GM18907 (cell line): Measurements from ENCODE around the gene TMIE.
"Not testable (repeated sequence)": the region's sequence is repeated elsewhere in the genome, so short reads cannot be mapped to it uniquely, and the experiment has no call there.

ENCODE experiments used
- ATAC-seq: cut with Tn5 transposase; IDR thresholded peaks from one replicate; pipeline ENCODE4 v1.9.1; 2021; ENCODE audit warnings: mild to moderate bottlenecking, moderate library complexity; ENCODE audit not compliant: unreplicated experiment

The TMIE gene

DNA sequence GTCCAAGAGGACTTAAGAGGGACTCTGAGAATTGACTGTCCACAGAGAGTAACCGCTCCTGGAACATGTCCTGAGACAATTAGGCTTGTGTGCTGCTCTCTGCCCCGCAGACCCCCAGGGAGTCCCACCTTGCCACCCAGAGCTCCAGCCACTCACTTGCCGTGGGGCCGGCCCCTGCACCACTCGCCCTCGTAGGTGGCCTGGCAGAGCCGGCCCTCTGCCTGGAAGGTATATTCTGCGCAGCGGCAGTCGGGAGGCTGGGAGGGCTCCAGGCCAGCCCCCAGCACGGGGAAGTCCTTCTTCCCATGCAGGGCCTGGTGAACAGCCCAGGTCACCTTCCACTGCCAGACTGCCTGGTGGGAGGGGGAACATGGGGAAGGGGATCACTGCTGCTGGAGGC, 18.2 kb upstream of the TMIE start:
- no peak for ATAC-seq

DNA sequence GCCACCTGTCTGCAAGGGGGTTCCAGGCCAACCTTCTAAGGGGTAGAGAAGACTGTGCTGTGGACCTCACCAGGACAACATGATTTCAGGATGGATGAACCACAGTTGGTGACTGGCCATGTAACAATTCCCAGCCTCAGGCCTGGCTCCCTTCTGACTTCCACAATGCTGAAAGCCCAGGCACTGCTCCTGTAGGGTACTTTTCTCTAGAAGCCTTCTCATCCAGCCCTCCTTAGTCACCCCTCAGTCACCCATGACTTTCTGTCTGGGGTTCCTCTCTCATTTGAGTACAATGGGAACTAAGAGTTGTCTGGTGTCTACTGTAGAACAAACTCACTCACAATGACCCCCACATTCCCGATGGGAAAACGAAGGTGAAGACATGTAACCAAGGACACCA, 16.3 kb upstream of the TMIE start:
- ATAC-seq: no peak

DNA sequence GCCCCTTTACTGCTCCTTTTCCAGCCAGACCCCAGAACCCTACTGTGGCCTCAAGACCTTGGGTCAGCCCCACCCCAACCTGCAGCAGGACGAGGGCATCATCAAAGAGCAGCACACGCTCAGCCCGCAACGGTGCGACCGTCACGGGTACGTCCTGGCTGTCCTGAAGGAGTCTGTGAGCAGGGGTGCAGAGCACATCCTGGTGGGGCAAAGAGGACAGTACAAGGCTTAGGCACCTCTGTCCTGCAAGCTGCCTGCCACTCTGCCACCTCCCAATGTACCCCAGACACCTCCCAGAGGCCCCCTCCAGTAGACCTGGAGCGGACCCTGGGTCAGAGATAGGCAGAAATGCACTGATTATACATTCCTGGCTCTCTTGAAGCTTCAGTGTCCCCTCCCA, 15.7 kb upstream of the TMIE start:
- ATAC-seq: no peak

DNA sequence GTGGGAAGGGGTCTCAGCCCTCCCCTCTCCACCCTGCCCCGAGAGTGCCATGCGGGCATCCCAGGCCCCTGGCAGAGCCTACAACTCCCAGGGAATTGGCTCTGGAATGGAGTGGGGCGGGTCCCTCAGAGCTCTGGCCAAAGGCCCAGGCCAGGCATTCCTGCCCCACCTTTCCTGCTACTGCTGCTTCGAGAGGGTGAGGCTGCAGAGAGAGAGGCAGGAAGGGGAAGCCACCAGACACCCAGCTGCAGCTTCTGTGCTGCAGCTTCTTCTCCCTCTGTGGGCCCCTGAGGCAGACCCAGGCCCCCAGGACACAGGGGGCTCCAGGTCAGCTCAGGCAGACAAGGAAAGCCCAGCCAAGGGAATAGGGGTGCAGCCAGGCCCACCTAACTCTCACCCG, 10.4 kb upstream of the TMIE start:
- no peak for ATAC-seq

DNA sequence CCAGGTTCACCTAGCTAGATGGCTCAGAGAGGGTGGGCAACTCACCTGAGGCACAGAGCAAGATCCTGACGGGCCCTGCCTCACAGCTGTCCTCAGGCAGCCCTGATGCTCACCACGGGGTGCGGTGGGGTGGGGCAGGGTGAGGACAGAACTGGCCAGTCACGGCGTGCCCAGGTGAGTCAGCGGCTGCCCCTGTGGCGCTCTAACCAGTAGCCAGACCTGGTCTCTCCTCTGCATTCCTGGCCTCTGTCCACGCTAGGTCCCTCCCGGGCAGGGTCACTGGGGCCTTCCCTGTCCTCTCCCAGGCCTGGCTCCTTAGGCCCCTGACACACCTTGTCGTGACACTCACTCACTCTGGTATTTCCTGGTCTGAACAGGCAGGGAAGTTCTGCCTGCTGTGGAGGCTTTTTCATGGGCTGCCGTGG, 8.6 kb upstream of the TMIE start:
- no peak for ATAC-seq

DNA sequence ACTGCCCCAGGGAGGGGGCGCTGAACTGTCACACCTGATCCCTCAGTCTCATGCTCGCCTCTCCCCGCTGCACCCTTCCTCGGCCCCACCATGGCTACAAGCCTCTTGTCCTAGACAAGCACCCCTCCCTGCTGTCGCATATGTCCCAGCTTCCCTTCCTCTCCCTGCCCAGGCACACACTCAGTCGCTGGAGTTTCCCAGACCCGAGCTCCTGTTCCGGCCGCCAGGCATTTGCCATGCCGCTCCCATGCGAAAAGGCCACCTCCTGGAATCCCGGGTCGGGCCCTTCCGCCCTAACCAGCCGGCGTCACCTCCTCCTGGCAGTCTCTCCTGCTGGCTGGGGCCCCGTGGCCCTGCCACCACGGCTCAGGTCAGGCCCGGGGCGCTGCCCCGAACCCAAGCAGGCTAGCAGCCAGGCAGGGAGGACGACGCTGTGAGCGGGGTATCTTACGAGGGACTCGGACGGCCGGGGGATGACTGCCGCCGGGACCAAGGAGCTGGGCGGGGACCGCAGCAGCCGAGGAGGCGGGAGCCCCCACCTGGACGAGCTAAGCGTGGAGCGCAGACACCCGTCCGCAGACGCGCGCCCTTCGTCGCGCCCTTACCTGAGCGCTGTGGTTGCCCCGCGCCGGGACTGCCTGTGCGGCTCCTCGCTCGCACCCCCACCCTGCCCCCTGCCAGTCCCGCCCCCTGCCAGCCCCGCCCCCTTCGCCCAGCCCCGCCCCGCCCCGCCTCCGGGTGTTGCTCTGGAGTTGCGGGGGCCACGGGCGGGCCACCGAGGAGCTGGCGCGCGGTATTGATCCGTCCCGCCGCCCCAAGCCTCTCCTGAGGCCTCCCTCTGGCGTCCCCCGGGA, 7.9 kb upstream of the TMIE start, which contains the start of gene ALS2CL:
Gene ALS2CL (minus strand): TSS at position 642 of the 854 bp plus-strand sequence. CDS start 4,239 bp downstream, outside the sequence.
- no peak for ATAC-seq

DNA sequence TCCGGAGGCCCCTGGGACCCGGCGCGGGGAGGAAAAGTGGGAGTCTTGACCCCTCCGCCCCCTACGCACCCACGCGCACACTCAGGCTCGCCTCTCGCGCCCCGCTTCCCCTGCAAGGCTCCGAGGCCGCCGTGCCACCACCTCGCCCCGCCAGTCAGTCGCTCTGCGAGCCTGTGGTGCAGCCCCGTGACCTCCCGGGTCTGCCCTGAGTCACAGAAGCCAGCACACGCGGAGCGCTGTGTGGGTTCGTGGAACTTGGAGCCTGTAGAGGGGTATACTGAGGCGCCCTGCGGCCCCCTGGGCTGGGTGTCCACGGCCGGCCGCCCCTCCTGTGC, 7.3 kb upstream of the TMIE start:
- no peak for ATAC-seq

DNA sequence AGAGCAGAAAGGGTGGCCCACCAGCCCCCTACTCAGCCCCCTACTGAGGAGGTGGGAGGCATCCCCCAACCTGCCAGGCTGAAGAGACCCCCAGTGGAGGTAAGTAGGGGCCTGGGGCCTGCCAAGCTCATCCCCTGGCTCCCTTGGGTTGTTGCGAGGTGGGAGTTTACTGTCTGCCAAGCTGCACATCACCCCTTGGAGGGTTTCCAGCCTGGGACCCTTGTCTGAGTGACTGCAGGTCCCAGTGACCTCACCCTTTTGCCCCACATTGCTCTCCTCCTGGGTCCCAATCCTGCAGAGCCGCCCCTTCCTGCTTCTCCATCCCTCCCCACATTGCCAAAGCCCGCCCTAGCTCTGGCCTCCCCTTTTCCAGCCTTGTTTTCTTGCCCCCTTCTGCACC, 6.7 kb upstream of the TMIE start:
- ATAC-seq: no peak

DNA sequence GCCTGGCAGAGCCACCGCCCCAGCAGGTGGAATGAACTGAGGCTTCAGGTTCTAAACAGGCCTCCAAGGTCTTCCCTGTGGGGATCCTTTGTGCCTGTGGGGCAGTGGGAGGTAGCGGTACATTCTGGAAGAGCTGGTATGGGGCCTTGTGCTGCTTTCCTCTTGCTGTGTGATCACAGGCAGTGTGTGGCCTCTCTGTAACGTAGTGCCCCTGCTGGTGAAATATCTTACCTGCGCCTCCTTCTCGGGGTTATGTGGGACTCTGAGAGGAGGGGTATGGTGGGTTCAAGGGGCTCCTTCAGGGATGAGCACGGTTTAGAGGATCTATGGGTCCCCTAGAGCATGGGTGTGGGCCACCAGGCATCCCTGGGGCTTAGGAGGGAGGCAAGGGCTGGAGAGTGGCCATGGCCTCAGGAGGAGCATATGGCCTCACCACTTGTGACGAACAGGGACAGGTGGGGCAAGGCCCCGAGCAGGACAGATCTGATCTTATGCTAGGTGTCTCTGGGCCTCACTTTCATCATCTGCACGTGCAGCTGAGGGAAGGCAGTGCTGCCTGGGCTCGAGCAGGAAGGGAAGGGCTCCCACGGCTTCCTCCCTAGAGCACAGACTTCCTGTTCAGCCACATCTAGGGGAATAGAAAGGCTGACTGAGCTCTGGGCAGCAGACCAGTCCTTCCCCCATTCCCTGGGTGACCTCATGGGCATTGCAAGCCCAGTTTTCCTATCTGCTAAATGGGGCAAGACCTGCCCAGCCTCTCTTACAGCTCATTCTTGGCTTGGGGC, 5.8 kb upstream of the TMIE start:
- no peak for ATAC-seq

DNA sequence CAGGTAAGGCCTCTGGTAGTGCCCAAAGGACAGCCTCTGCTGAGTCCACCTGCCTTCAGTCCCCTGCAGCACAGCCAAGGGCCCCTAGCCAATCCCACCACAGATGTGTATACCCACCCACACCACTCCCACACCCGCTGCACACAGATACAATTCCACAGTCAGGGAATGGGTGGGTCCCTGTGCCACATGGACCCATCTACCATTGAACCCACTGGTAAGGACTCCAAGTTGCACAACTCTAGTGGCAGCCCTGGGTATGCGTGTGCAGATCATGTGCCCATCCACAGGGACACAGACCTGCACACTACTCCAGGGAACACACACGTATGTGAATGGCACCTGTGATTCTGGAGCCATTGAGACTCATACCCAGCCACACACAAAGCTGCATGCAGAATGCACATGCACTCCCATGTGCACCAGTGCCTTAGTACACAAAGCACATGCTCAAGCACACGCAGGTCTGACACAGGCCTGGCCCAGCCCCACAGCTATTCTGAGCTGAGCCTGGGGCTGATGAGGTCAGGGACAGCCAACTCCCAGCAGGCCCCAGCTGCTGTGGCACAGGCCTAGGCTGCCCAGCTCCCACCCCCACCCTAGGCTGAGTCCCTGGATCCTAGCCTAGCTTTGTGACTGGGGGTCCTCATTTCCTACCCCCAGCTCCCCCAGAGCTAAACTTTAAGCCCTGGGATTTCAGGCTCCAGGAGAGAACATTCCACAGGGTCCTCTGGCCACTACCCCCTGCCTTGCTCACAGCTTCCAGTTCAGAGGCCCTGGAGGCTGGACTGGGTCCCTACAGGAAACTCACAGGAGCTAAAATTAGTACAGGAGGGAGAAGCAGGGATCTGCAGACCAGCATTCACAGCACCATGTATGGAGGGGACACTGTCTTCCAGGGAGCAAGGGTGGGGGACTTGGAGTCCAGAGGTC, 5.0 kb upstream of the TMIE start:
- no peak for ATAC-seq

DNA sequence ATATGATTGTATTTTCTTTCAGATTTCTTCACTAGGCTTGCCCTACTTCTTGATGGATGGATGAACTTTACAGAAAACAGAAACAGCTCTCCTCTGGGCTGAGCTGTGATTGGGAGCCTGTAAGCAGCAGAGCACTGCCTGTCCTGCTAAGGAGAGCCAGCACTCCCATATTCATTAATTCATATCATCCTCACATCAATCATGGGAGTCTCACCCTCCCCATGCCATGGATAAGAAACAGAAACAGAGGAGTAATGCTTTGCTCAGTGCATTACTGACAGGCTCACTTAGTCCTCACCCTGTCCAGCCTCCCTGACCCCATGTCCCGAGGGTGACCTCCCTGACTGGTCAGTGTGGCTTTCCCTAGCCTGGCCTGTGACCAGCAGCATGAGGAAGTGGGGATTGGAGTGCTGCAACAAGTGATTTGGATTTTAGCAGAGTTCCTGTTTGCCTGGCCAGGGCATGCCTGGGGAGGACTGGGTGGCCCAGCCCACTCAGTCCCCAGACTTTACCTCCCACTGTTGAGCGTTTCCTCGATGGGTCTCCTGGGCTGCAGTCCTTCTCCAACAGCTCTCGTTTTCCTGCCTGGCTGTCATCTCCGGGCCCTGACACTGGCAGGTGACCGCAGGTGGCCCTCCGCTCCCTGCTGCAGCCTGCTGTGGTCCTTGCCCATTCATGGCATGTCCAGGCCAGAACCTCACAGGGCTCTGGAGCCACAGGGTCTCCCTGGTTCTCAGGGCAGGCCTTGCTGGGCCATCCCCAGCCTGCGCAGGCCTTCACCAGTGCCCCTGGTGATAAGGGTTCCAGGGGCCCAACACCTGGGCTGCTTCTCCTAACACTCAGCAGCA, 1.3 kb upstream of the TMIE start:
- no peak for ATAC-seq

DNA sequence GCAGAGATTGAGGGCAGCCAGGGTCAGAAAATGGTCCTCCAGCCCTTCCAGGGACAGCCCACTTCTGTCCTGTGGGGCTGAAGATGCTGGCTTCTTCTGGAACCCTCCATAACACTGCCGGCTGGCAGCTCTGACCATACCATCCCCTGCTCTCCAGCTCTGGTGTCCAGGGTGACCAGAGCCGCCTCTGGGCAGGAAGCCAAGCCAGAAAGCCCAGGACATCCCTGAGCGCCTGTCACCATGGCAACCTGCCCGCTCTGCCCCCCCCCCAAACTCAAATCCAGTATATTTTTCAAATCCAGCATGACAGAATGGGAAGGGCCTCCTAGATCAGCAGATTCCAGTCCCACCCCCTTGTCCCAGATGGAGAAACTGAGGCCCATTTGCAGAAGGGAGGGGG, 420 bp upstream of the TMIE start:
- no peak for ATAC-seq

DNA sequence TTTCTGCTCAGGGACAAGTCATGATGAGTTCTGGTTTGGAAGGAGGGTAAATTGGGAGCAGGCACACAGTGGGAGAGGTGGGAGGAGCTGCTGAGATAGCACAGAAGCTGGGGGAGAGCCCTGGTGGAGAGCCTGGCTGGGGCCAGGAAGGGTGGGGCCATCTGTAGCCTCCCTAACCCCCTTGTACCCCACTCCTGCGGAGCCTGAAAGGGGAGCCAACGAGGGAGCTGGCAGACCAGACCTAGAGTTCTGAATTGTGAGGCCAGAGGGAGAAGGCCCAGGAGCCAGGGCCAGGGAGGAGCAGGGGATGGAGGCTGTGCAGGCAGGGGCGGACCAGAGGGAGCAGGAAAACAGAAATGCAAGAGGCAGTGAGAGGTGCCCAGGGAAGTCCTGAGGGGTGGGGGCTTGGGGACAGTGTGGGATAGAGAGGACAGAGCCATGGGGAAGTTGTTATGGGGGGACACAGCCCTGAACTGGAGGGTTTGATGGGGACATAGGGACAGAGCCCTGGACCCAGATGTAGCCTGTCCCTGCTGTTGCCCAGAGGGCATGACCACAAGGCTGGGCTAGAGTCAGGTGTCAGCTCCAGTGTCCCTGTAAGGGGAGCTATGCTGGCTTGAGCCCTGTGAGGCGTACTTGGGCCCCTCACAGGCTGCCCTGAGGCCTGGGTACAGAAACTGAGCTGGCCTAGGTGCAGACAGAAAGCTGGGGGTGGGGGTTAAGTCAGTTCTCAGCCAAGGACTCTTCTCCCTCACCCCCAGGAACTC, 1.2 kb downstream of the TMIE start:
- no peak for ATAC-seq

DNA sequence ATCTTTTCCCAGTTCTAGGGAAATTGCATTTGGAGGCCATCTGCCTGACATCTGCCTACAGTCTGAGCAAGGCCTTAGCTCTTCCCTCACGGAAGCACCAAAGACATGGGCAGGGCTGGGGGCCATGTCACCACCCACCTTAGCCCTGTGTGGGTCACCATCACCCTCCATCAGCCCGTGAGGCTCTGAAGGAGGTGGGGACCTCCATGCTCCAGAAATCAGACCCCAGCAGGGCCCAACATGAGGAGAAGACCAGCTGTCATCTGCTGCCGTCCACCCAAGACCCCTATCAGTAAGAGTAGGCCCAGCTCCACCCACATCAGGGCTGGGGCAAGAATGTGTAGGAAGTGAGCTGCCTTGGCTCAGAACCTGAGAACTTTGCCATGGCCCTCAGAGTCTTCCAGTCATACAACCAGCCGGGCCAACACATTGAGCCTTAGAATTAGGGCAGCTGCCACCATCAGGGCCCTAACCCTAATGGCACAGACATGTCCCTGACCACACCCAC, 1.9 kb downstream of the TMIE start:
- no peak for ATAC-seq

DNA sequence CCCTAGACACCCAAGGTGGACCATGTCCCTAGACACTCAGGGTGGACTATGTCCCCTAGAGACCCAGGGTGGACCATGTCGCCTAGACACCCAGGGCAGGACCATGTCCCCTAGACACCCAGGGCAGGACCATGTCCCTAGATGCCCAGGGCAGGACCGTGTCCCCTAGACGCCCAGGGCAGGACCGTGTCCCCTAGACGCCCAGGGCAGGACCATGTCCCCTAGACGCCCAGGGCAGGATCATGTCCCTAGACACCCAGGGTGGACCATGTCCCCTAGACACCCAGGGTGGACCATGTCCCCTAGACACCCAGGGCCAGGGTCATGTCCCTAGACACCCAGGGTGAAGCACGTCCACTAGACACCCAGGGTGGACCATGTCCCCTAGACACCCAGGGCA, 3.2 kb downstream of the TMIE start:
- not testable (repeated sequence) for ATAC-seq

DNA sequence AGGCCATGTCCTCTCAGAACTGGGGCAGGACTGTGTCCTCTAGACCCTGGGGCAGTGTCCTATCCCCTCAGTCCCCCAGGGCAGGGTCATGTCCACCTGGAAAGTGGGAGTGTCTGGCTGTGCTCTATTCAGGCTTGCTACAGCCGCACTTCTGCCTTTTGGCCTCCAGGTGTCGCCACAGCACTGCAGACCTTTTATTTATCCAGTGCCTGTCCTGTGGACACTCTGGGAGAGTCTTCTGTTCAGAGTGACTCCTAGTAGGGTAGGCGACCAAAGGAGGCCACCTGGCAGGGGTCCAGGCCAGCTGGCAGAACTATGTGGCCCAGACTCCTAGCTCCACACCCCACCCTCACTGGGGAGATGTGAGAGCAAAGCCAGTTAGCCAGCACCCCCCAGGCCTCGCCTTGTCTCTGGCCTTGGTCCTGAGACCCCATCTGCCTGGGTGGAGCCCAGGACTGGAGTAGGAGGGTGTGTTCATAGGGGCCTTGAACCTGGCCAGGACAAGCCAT, 3.9 kb downstream of the TMIE start:
- no peak for ATAC-seq

DNA sequence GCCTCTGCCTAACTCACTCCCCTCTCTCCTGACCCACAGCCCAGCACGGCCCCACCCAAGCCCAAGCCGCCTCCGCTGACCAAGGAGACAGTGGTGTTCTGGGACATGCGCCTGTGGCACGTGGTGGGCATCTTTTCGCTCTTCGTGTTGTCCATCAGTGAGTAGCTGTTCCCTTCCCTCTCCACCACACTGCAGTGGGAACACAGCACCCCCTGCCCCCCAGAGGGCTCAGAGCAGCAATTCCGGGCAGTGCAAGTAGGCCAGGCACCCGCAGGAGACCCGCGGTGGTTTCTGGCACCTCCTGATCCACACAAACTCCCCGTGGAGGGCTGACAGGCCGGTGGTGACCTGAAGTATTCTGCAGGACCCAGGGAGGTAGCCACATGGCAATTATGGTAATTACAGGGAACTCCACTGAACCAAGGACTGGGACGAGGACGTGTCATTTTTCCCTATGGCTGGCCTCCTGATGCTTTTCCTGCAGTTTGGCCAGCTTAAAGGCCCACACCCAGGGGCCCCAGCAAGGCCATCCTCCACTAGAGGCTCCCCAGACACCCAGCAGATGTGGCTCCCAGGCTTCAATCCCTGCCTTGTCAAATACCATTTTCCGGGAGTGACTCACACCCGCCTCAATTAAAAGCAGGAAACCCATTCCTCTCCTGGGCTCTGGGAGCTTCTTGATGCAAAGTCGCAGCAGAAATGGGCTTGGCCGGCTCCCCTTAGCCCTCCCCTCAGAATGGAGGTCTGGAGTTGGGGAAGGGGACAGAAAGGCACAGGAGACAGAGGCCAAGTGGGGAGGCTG, 4.8 kb downstream of the TMIE start:
- no peak for ATAC-seq
